SKM-1 treated with dmso at 0.1 percent for 144 hours (cell line): ENCODE results near the gene PTPRG.
A peak's percentile ranks its signal among the peaks of the same experiment; 100 is the strongest.

Experiments used
- DNase-seq: peaks from one replicate; lab custom pipeline; 2025; ENCODE audit not compliant: unreplicated experiment; lab: John Stamatoyannopoulos, UW

PTPRG gene

GRCh38 chr3:61616586-61616985 lies 55.2 kb downstream of the PTPRG start:
- no peak for DNase-seq

GRCh38 chr3:61617041-61617440 lies 55.7 kb downstream of the PTPRG start:
- no peak for DNase-seq

- no peak for DNase-seq
Observed at GRCh38 chr3:61617651-61618050, 56.3 kb downstream of the PTPRG start.

- DNase-seq, result no peak
Observed at GRCh38 chr3:61618231-61618630, 56.9 kb downstream of the PTPRG start.

- no peak for DNase-seq
Observed at GRCh38 chr3:61618871-61619270, 57.5 kb downstream of the PTPRG start.

- DNase-seq, result no peak
Observed at GRCh38 chr3:61620073-61620472, 58.7 kb downstream of the PTPRG start.

- DNase-seq, result no peak
Observed at GRCh38 chr3:61624300-61624699, 62.9 kb downstream of the PTPRG start.

- no peak for DNase-seq
Observed at GRCh38 chr3:61625429-61625828, 64.1 kb downstream of the PTPRG start.

- no peak for DNase-seq
Observed at GRCh38 chr3:61626484-61626883, 65.1 kb downstream of the PTPRG start.

- DNase-seq, result no peak
Observed at GRCh38 chr3:61627768-61628185, 66.4 kb downstream of the PTPRG start.

- DNase-seq, result no peak
Observed at GRCh38 chr3:61628636-61629035, 67.3 kb downstream of the PTPRG start.

GRCh38 chr3:61629442-61629841 lies 68.1 kb downstream of the PTPRG start:
- no peak for DNase-seq

- no peak for DNase-seq
Observed at GRCh38 chr3:61631108-61631769, 69.9 kb downstream of the PTPRG start.

GRCh38 chr3:61632568-61633175 lies 71.3 kb downstream of the PTPRG start:
- DNase-seq, result peak; percentile 38

- DNase-seq, result no peak
Observed at GRCh38 chr3:61634678-61635077, 73.3 kb downstream of the PTPRG start.

GRCh38 chr3:61637088-61638051 lies 76.0 kb downstream of the PTPRG start:
- no peak for DNase-seq

GRCh38 chr3:61638741-61639140 lies 77.4 kb downstream of the PTPRG start:
- no peak for DNase-seq

GRCh38 chr3:61639991-61640390 lies 78.6 kb downstream of the PTPRG start:
- DNase-seq, result no peak

- DNase-seq, result no peak
Observed at GRCh38 chr3:61645148-61645547, 83.8 kb downstream of the PTPRG start.

GRCh38 chr3:61646360-61646759 lies 85.0 kb downstream of the PTPRG start:
- no peak for DNase-seq

GRCh38 chr3:61646851-61647525 lies 85.6 kb downstream of the PTPRG start:
- DNase-seq, result no peak
